Aorta (tissue), 5 donors: ENCODE measurements around the gene CMIP. TPM values are rescaled to one million over a fixed set of nuclear protein-coding genes. Genes with fewer than 3 reads are reported as not detected.

Experiments used
- ATAC-seq: fragments of 200-7000 bp; cut with Tn5 transposase; one replicate; pipeline ENCODE4 v1.9.1; 2022; ENCODE audit warnings: moderate library complexity; ENCODE audit not compliant: low FRiP score
- DNase-seq, 2 donors: peaks; one replicate each; pipeline ENCODE4 v3.0.0-alpha.2; 2020
- H3K27ac ChIP-seq, 2 donors: one replicate each; pipeline ENCODE4 v1.5.1; 2013; ENCODE audit warnings: low read length in 2 of 2, mild to moderate bottlenecking in 2 of 2, moderate library complexity in 2 of 2, control low read depth in 1 of 2, inconsistent platforms in 1 of 2, low read depth in 1 of 2
- H3K27me3 ChIP-seq, 2 donors: one replicate each; pipeline ENCODE4 v1.6.1; 2013; ENCODE audit warnings: control low read depth in 1 of 2, low read length in 1 of 2, mild to moderate bottlenecking in 1 of 2, moderate library complexity in 1 of 2; ENCODE audit not compliant: insufficient read depth in 2 of 2, control insufficient read depth in 1 of 2
- H3K36me3 ChIP-seq, 2 donors: one replicate each; pipeline ENCODE4 v1.6.1; 2013; ENCODE audit warnings: control low read depth in 1 of 2, low read length in 1 of 2, mild to moderate bottlenecking in 1 of 2; ENCODE audit not compliant: insufficient read depth in 2 of 2, control insufficient read depth in 1 of 2
- H3K4me1 ChIP-seq, 2 donors: one replicate each; pipeline ENCODE4 v1.6.1; 2013; ENCODE audit warnings: low read length in 2 of 2, control low read depth in 1 of 2, mild to moderate bottlenecking in 1 of 2, moderate library complexity in 1 of 2; ENCODE audit not compliant: insufficient read depth in 2 of 2, control insufficient read depth in 1 of 2
- H3K4me3 ChIP-seq, 2 donors: one replicate each; pipeline ENCODE4 v1.5.1; 2013; ENCODE audit warnings: low read length in 2 of 2, control low read depth in 1 of 2, mild to moderate bottlenecking in 1 of 2
- H3K9me3 ChIP-seq: one replicate; pipeline ENCODE4 v1.6.1; 2013; ENCODE audit warnings: mild to moderate bottlenecking, low read length; ENCODE audit not compliant: control insufficient read depth
- WGBS, 2 donors: extraction: QIAGEN DNeasy Blood & Tissue Kit; methylation state at CpG; one replicate each; pipeline ENCODE4 v1.1.7; 2013; 5-methylcytosine and 5-hydroxymethylcytosine counted together
- intact Hi-C, 2 donors: fragments of 100-400 bp; cut with DNase I; formaldehyde crosslinking; loops; one replicate each; pipeline versions ENCODE4 v1.14.2 to v1.15.0; 2022
- polyA plus RNA-seq, 2 donors: library from polyadenylated mRNA; stranded (reverse); fragments of 200-250 nt; gene quantifications; one replicate each; pipeline ENCODE4 v1.2.3, GENCODE V29; 2013
- total RNA-seq, 2 donors: library from RNA; stranded (reverse); fragmentation: NEBNext Ultra II Directional; extraction: Animal tissue kit (Norgen Biotek cat#: 25700); gene quantifications; one replicate each; pipeline ENCODE4 v1.2.1, GENCODE V29; 2021
- donor health status: healthy with polysubstance abuse.
- donor health status: Bipolar disorder and iron deficiency.
- donor health status: DM: no; HTN: no; CAD: no.
- donor health status: DM: no; HTN: no; CAD: no.
- donor health status: DM: yes; HTN: yes; CAD: no.

CMIP gene
- total and polyA plus RNA-seq, 4 donors = 2.4 to 96.3 (median 27.9) TPM

DNA sequence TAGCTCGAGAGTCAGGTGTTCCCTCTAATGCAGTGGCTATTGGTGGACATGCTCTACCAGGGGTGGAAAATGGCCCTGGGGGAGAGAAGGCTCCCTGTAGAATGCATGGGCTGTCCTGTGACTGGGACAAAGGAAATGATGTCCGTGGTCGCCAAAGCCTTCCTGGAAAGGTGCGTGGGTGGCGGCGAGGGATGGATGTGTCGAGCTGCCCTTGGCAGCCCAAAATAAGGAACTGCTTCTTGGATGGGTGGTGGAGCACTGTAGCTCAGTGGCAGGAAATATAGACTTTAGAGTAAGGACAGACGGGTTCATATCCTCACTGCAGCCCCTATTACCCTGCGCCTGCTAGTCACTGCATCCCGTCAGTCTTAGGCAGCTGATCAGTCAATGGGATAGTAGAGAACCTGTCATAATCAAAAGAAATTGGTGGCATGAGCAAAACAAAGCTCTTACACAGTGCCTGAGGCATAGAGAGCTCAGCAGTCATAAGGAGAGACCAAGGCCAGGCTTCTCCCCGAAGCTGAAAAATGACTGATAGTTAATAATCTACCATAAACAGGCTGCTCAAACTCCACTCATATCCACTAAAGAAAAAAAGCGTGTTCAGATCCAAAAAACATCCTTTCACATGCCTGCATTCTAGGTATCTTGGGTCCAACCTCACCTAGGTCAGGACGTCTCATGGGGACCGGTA lies 211.0 kb downstream of the CMIP start:
- Histone ChIP-seq H3K36me3 (no peaks in the 10 kb centered on the region), H3K4me1 (no peaks in the 10 kb centered on the region), H3K27ac (no peak overlapping the region), H3K9me3 (no peaks in the 10 kb centered on the region), H3K4me3 (no peak overlapping the region), H3K27me3 (no peaks in the 10 kb centered on the region)
- WGBS, 2 donors = 96% methylated on average over 14 of the region's 14 CpGs
- intact Hi-C loops = no loop called here
- DNase-seq (no peak), ATAC-seq (no peak)

DNA sequence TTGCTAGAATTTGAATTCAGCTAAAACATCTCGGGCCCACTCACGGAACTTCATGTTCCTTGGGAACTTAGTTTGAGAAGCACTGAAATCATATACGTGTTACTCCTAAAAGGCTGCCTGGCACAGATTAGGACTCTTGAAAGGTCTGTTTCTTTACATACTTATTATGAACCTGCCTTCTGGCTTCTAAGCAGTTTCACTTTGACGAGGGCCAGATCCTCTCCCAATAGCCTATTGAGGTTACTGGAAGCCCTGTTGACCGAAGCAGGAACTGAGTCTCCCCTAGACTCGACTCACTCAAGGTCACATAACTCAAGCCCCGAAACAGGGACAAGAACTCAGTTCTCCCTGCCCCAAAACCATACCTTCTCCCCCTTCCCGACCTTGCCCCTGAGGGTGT lies 212.6 kb downstream of the CMIP start:
- Histone ChIP-seq H3K4me3 (no peak overlapping the region), H3K4me1 (no peaks in the 10 kb centered on the region), H3K9me3 (no peaks in the 10 kb centered on the region), H3K27ac (no peak overlapping the region), H3K27me3 (no peaks in the 10 kb centered on the region), H3K36me3 (no peaks in the 10 kb centered on the region)
- intact Hi-C loops = no loop called here
- no peak for DNase-seq
- 91 to 92% methylated on average over 8 of the region's 8 CpGs for WGBS, 2 donors
- no peak for ATAC-seq

DNA sequence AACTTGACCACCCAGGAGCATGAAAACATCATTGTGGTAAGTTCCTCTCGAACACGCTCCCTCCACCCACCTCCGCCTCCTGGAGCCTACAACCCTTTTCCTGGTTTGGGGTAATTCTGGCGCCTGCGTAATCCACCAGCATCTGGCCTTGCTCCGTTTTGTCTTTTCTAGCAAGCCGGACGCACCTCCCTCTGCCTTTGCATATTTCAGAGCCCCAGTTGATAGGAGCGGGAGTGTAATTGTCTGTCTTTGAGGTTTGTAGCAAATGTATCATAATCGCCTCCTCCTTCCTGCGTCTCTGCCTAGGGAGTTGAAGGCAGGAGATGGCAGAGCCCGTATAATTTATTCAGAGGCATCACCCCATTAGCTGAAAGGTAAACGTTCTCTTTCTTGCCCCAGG lies 213.2 kb downstream of the CMIP start:
- Histone ChIP-seq H3K27me3 (no peaks in the 10 kb centered on the region), H3K4me3 (no peak overlapping the region), H3K36me3 (no peaks in the 10 kb centered on the region), H3K4me1 (no peaks in the 10 kb centered on the region), H3K9me3 (no peaks in the 10 kb centered on the region), H3K27ac (no peak overlapping the region)
- DNase-seq (no peak), ATAC-seq (no peak)
- 96% methylated on average over 13 of the region's 13 CpGs for WGBS, 2 donors
- intact Hi-C loops = no loop called here

DNA sequence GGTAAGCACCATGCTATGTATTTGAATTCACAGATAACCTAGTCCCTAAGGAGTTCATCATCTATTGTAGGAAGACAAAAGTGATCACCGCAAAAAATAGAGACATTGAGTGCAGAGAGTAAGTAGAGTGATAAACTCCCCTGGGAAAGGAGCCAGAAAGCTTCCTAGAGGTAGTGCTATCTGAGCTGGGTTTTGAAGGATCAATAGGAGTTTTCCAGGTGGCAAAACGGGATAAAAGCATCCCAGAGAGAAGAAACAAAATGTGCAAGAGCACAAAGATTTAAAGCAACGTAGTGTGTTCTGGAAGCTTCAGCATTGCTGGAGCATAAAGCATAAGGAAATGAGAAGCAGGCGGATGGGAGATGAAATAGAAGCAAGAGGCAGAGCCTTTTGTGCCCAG lies 213.8 kb downstream of the CMIP start:
- H3K4me3 ChIP-seq = no peak overlapping the region
- intact Hi-C loops = no loop called here
- no peaks in the 10 kb centered on the region for H3K27me3 ChIP-seq
- H3K27ac ChIP-seq = no peak overlapping the region
- no peaks in the 10 kb centered on the region for H3K4me1 ChIP-seq
- ATAC-seq = no peak
- DNase-seq = no peak
- H3K9me3 ChIP-seq = no peaks in the 10 kb centered on the region
- 96% methylated on average over 4 of the region's 4 CpGs for WGBS, 2 donors
- H3K36me3 ChIP-seq = no peaks in the 10 kb centered on the region

DNA sequence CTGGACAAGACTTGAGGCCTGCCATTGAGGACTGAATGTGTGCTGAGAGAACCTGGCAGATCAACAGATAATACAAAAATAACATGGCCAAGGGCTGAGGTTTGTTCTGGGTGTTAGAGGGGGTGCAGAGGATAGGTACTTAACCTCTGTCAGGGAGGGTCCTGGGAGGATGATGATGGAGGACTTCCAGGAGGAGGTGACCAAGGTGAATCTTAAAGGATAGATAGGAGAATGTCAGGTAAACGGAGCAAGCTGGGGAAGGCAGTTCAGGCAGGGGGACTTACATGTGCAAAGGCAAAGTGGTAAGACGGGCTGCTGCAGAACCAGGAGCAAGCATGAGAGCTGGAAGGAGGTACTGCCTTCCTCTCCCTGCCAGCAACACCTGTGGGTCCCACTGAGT lies 214.6 kb downstream of the CMIP start:
- intact Hi-C loops = no loop called here
- H3K27ac ChIP-seq = no peak overlapping the region
- no peaks in the 10 kb centered on the region for H3K9me3 ChIP-seq
- no peaks in the 10 kb centered on the region for H3K4me1 ChIP-seq
- no peaks in the 10 kb centered on the region for H3K27me3 ChIP-seq
- ATAC-seq = no peak
- H3K4me3 ChIP-seq = no peak overlapping the region
- DNase-seq = no peak
- no peaks in the 10 kb centered on the region for H3K36me3 ChIP-seq
- 99 to 100% methylated on average over 2 of the region's 2 CpGs for WGBS, 2 donors

DNA sequence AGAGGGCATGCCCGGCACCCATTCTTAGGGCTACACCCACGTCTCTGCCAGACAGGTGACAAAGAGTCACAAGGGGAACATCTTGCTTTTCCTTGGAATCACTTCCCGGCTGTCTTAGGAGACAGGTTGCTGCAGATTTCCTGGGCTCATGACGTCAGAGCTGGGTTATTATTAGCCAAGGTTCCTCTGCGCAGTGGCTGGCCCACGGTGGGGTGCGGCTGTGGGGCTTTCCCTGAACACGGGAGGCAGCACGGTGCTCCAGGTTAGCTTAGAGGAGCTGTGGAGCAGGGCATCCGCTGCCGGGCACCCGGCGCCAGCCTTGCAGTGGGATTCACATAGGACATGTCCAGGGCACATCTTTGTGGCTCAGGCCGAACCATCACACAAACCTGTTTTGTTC lies 216.5 kb downstream of the CMIP start:
- Histone ChIP-seq H3K4me3 (no peak overlapping the region), H3K36me3 (no peaks in the 10 kb centered on the region), H3K27me3 (no peaks in the 10 kb centered on the region), H3K9me3 (no peaks in the 10 kb centered on the region), H3K4me1 (no peaks in the 10 kb centered on the region), H3K27ac (no peak overlapping the region)
- ATAC-seq (no peak), DNase-seq (no peak)
- intact Hi-C loops = no loop called here
- 91 to 92% methylated on average over 14 of the region's 14 CpGs for WGBS, 2 donors

DNA sequence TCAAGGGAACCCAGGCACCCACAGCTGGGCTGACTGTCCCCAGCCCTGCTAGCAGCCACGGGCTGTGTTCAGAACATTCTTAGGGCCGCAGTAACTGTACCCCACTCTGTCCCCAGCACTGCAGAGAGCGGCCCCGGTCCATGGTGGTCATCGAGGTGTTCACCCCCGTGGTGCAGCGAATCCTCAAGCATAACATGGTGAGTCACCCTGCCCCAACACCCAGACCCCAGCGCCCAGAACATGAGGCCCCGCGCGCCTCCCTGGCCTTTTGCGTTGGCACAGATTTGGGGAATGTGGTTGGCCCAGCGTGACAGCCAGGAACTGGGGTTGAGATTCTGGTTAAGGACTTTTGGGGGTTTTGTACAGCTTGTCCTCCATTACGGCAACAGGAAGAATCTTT lies 219.5 kb downstream of the CMIP start:
- H3K4me1 ChIP-seq = no peaks in the 10 kb centered on the region
- H3K4me3 ChIP-seq = no peak overlapping the region
- WGBS, 2 donors = 96 to 97% methylated on average over 14 of the region's 14 CpGs
- H3K27ac ChIP-seq = no peak overlapping the region
- intact Hi-C loops = no loop called here
- DNase-seq (no peak), ATAC-seq (no peak)
- no peaks in the 10 kb centered on the region for H3K36me3 ChIP-seq
- H3K9me3 ChIP-seq = no peaks in the 10 kb centered on the region
- H3K27me3 ChIP-seq = no peaks in the 10 kb centered on the region

DNA sequence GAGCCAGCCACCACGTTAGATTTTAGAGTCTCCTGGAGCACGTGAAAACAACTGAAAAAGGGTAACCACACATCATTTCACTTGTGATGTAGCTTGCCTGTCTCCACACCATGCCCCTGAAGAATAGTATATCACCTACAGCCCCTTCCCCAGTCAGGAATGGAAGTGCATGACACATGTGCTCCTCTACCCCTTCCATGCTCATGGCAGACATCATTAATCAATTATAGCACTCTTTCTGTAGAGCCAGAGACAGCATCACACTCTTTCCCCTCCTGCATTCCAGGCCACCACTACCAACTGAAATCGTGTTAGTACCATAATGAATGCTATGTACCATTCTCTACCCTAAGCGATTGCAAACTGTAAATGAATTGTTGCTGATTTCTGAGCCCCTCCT lies 221.0 kb downstream of the CMIP start:
- Histone ChIP-seq H3K4me1 (no peaks in the 10 kb centered on the region), H3K36me3 (no peaks in the 10 kb centered on the region), H3K27ac (no peak overlapping the region), H3K9me3 (no peaks in the 10 kb centered on the region), H3K4me3 (no peak overlapping the region), H3K27me3 (no peaks in the 10 kb centered on the region)
- intact Hi-C loops = no loop called here
- WGBS, 2 donors = 74 to 87% methylated on average over 4 of the region's 4 CpGs
- DNase-seq (no peak), ATAC-seq (no peak)

DNA sequence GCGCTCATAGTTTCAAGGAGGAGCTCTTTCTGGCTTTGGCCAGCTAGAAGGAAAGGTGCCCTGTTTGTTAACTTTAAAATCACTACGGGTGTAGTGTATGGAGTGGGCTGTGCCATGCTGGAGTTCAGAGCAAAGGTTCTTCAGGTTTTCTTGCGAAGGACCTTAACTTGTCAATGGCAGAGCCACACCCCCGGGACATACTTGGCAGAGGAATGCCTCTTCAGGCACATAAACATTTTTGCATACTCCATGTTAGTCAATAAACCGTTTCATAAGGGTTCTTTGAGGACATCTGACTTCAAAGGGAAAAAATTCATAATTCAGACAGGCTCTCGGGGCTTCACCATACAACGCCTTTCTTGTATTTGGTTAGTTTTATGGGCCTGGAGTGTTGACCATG lies 221.5 kb downstream of the CMIP start:
- intact Hi-C loops = no loop called here
- no peak for ATAC-seq
- Histone ChIP-seq H3K27me3 (no peaks in the 10 kb centered on the region), H3K4me3 (no peak overlapping the region), H3K36me3 (no peaks in the 10 kb centered on the region), H3K4me1 (no peaks in the 10 kb centered on the region), H3K27ac (no peak overlapping the region), H3K9me3 (no peaks in the 10 kb centered on the region)
- no peak for DNase-seq
- 92 to 94% methylated on average over 7 of the region's 7 CpGs for WGBS, 2 donors
